HCT116 (cell line): ENCODE data around the gene EXOSC1. TPM values are rescaled to one million over a fixed set of nuclear protein-coding genes. Genes with fewer than 3 reads are reported as not detected.

ENCODE experiments used
- ATAC-seq: fragments of 200-7000 bp; cut with Tn5 transposase; 2 replicates; pipeline ENCODE4 v1.9.1; 2020; ENCODE audit warnings: mild to moderate bottlenecking, moderate library complexity
- BruUV-seq: library from RNA; stranded (reverse); fragments of 400-500 nt; replicated peaks from 2 replicates; lab custom pipeline; 2021; lab: Mats Ljungman, UMichigan
- CTCF ChIA-PET: fragments of 300-600 bp; sonication (Branson Sonifier 250); formaldehyde crosslinking; loops from one replicate; lab custom pipeline; 2021; ENCODE audit warnings: antibody characterized with exemption; lab: Charles Lee
- POLR2A ChIA-PET: fragments of 300-600, 350-600 bp; sonication (Branson Sonifier 250); formaldehyde crosslinking; loops from one replicate; lab custom pipeline; 2021; ENCODE audit warnings: antibody characterized with exemption; lab: Charles Lee
- RAD21 ChIA-PET, 2 experiments: fragments of 300-600 bp; sonication (Branson Sonifier 250); formaldehyde crosslinking; loops; one replicate each; lab custom pipeline; 2023; ENCODE audit warnings: low total read pairs in 2 of 2; ENCODE audit not compliant: uncharacterized antibody in 2 of 2, unreplicated experiment in 2 of 2, low non-redundant PET in 1 of 2; lab: Charles Lee
- DNase-seq: peaks from one replicate; pipeline ENCODE4 v3.0.0-alpha.2; 2010; ENCODE audit warnings: low read depth, low spot score
- H2AFZ ChIP-seq: fragments of 200-600 bp; shearing (Covaris generic), sonication (generic); 2 replicates; pipeline ENCODE4 v1.6.1; 2017; ENCODE audit warnings: low read depth, mixed run types, mixed read lengths, antibody characterized with exemption, low read length; ENCODE audit not compliant: poor library complexity, severe bottlenecking
- H3K27ac ChIP-seq: 2 replicates; pipeline ENCODE4 v1.5.1; 2012; ENCODE audit warnings: low read depth, low read length
- H3K27me3 ChIP-seq: fragments of 200-600 bp; sonication (generic); 2 replicates; pipeline ENCODE4 v1.6.1; 2016; ENCODE audit warnings: mixed run types, low read length, mixed read lengths; ENCODE audit not compliant: insufficient read depth
- H3K36me3 ChIP-seq, 2 experiments: fragments of 200-500 bp in 1 of 2; fragments of 200-600 bp in 1 of 2; sonication (Bioruptor generic) in 1 of 2; sonication (generic) in 1 of 2; 2 replicates each; pipeline versions ENCODE4 v1.5.1 to v1.6.1; 2014 to 2016; ENCODE audit warnings: low read length in 2 of 2, inconsistent platforms in 1 of 2, mixed read lengths in 1 of 2, mixed run types in 1 of 2; ENCODE audit not compliant: insufficient read depth in 2 of 2, control insufficient read depth in 1 of 2
- H3K4me1 ChIP-seq, 2 experiments: fragments of 200-600 bp in 1 of 2; sonication (generic) in 1 of 2; 2 replicates each; pipeline versions ENCODE4 v1.5.1 to v1.6.1; 2012 to 2017; ENCODE audit warnings: low read length in 2 of 2, inconsistent platforms in 1 of 2, mild to moderate bottlenecking in 1 of 2, mixed read lengths in 1 of 2, mixed run types in 1 of 2, moderate library complexity in 1 of 2; ENCODE audit not compliant: insufficient read depth in 2 of 2, control insufficient read depth in 1 of 2
- H3K4me2 ChIP-seq: fragments of 200-600 bp; sonication (generic); 2 replicates; pipeline ENCODE4 v1.6.1; 2017; ENCODE audit warnings: mixed run types, low read length, mixed read lengths
- H3K4me3 ChIP-seq, 2 experiments: fragments of 200-600 bp in 1 of 2; sonication (generic) in 1 of 2; replicated peaks in 1 of 2; 2 replicates each; pipeline ENCODE4 v1.5.1; 2011 to 2016; ENCODE audit warnings: low read length in 2 of 2, control low read depth in 1 of 2, low read depth in 1 of 2, mild to moderate bottlenecking in 1 of 2, mixed read lengths in 1 of 2, mixed run types in 1 of 2
- H3K79me2 ChIP-seq: fragments of 200-600 bp; sonication (generic); 2 replicates; pipeline ENCODE4 v1.6.1; 2017; ENCODE audit warnings: mild to moderate bottlenecking, mixed run types, low read length, moderate library complexity, mixed read lengths; ENCODE audit not compliant: insufficient read depth
- H3K9ac ChIP-seq: fragments of 200-600 bp; sonication (generic); 2 replicates; pipeline ENCODE4 v1.6.1; 2016; ENCODE audit warnings: low read length, mixed read lengths
- H3K9me2 ChIP-seq: fragments of 200-600 bp; sonication (generic), shearing (Covaris generic); 2 replicates; pipeline ENCODE4 v1.6.1; 2017; ENCODE audit warnings: mixed run types, mild to moderate bottlenecking, moderate library complexity; ENCODE audit not compliant: insufficient read depth
- H3K9me3 ChIP-seq, 2 experiments: fragments of 200-500 bp in 1 of 2; fragments of 200-600 bp in 1 of 2; sonication (Bioruptor generic) in 1 of 2; sonication (generic) in 1 of 2; 2 replicates each; pipeline ENCODE4 v1.6.1; 2014 to 2017; ENCODE audit warnings: low read length in 2 of 2, mixed read lengths in 2 of 2, inconsistent platforms in 1 of 2, low read depth in 1 of 2, mild to moderate bottlenecking in 1 of 2, mixed run types in 1 of 2, moderate library complexity in 1 of 2; ENCODE audit not compliant: control insufficient read depth in 1 of 2, insufficient read depth in 1 of 2
- H4K20me1 ChIP-seq: fragments of 200-600 bp; sonication (generic), shearing (Covaris generic); 2 replicates; pipeline ENCODE4 v1.6.1; 2017; ENCODE audit warnings: mixed run types, mild to moderate bottlenecking, moderate library complexity; ENCODE audit not compliant: insufficient read depth
- CBX3 ChIP-seq: IDR thresholded peaks from 2 replicates; pipeline ENCODE4 v1.6.1; 2012; ENCODE audit warnings: low read depth
- CEBPB ChIP-seq: IDR thresholded peaks from 2 replicates; pipeline ENCODE4 v1.6.1; 2012; ENCODE audit warnings: low read depth
- FOSL1 ChIP-seq: IDR thresholded peaks from 2 replicates; pipeline ENCODE4 v1.6.1; 2012; ENCODE audit warnings: low read depth
- JUND ChIP-seq: IDR thresholded peaks from 2 replicates; pipeline ENCODE4 v1.6.1; 2012
- POLR2AphosphoS5 ChIP-seq: IDR thresholded peaks from 2 replicates; pipeline ENCODE4 v1.6.1; 2011; ENCODE audit warnings: mild to moderate bottlenecking, low read depth, low read length, moderate library complexity
- RAD21 ChIP-seq: IDR thresholded peaks from 2 replicates; pipeline ENCODE4 v1.6.1; 2012; ENCODE audit warnings: low read depth, mild to moderate bottlenecking
- SIN3A ChIP-seq: IDR thresholded peaks from 2 replicates; pipeline ENCODE4 v1.6.1; 2012; ENCODE audit warnings: low read depth
- SRF ChIP-seq: IDR thresholded peaks from 2 replicates; pipeline ENCODE4 v1.6.1; 2012; ENCODE audit warnings: low read depth
- TCF7L2 ChIP-seq: IDR thresholded peaks from 2 replicates; pipeline ENCODE4 v1.7.0; 2011; ENCODE audit warnings: borderline replicate concordance, inconsistent platforms; ENCODE audit not compliant: insufficient read depth, insufficient read length; ENCODE audit errors: extremely low read depth
- YY1 ChIP-seq: IDR thresholded peaks from 2 replicates; pipeline ENCODE4 v1.6.1; 2011; ENCODE audit warnings: low read length, low read depth, moderate library complexity, mild to moderate bottlenecking; ENCODE audit not compliant: insufficient replicate concordance; ENCODE audit errors: extremely low read depth
- intact Hi-C: fragments of 100-400 bp; cut with micrococcal nuclease; formaldehyde crosslinking; loops from 2 replicates; pipeline ENCODE4 v1.10.0; 2022
- total RNA-seq: library from RNA; stranded (reverse); gene quantifications from one replicate; pipeline ENCODE4 v1.2.1, GENCODE V29; 2021; ENCODE audit not compliant: unreplicated experiment
- TF ChIP-seq, protein P1 (sequence below), 3 experiments: fragments of 200-600 bp in 1 of 3; sonication (generic) in 1 of 3; IDR thresholded peaks in 2 of 3; conservative IDR thresholded peaks in 1 of 3; 2 replicates each; pipeline ENCODE4 v1.5.1; 2012 to 2017; ENCODE audit warnings: low read depth in 2 of 3, low read length in 2 of 3, antibody characterized with exemption in 1 of 3, borderline replicate concordance in 1 of 3, control low read depth in 1 of 3, mild to moderate bottlenecking in 1 of 3, mixed read lengths in 1 of 3, mixed run types in 1 of 3, moderate library complexity in 1 of 3; ENCODE audit not compliant: insufficient read depth in 1 of 3
- TF ChIP-seq, protein P2 (sequence below): IDR thresholded peaks from 2 replicates; pipeline ENCODE4 v1.6.1; 2012

Gene EXOSC1
- total RNA-seq, 1 experiment from 2014 or later = 38.9 TPM

DNA sequence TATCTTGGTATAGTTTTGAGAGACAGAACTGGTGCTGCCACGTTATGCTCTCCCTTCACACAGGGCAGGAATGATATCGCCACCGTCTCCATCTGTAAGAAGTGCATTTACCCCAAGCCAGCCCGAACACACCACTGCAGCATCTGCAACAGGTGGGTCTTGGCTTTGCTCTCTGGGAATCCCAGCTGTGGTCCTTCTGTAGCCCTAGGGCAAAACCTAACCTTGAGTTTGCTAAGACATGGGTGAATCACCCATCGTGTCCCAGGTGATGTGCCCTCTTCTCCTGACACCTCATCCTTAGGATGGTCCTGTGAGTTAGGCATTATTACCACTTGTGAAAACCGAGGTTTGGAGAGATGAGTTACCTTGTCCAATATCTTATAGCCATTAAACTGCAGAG lies 6.5 kb upstream of the EXOSC1 start:
- peaks cover 20 to 28% of the 10 kb centered on the region in 2 experiments for H3K36me3 ChIP-seq
- CTCF ChIA-PET = no interaction called here
- intact Hi-C loops = no loop called here

DNA sequence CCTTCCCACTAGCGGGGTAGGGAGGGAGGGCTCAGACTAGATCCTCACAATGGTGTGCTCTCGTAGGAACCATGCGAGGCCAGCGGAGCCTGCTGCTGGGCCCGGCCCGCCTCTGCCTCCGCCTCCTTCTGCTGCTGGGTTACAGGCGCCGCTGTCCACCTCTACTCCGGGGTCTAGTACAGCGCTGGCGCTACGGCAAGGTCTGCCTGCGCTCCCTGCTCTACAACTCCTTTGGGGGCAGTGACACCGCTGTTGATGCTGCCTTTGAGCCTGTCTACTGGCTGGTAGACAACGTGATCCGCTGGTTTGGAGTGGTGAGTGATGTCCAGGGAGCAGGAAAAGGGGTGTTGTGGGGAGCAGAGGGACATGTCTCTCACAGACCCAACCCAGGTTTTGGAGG lies 5.8 kb upstream of the EXOSC1 start:
- POLR2A ChIA-PET = no interaction called here
- TF ChIP-seq TCF7L2 = no peak
- TF ChIP-seq, protein P1, sequence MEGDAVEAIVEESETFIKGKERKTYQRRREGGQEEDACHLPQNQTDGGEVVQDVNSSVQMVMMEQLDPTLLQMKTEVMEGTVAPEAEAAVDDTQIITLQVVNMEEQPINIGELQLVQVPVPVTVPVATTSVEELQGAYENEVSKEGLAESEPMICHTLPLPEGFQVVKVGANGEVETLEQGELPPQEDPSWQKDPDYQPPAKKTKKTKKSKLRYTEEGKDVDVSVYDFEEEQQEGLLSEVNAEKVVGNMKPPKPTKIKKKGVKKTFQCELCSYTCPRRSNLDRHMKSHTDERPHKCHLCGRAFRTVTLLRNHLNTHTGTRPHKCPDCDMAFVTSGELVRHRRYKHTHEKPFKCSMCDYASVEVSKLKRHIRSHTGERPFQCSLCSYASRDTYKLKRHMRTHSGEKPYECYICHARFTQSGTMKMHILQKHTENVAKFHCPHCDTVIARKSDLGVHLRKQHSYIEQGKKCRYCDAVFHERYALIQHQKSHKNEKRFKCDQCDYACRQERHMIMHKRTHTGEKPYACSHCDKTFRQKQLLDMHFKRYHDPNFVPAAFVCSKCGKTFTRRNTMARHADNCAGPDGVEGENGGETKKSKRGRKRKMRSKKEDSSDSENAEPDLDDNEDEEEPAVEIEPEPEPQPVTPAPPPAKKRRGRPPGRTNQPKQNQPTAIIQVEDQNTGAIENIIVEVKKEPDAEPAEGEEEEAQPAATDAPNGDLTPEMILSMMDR (IDR thresholded peaks at IDR 0.05 in 2 of 3, conservative IDR thresholded peaks at IDR 0.05 in 1 of 3; ENCODE audit: borderline replicate concordance in 1 of 3, insufficient read depth in 1 of 3, low read depth in 2 of 3, low read length in 2 of 3) = no peak
- TF ChIP-seq YY1 = no peak
- no peak for TF ChIP-seq JUND
- TF ChIP-seq SIN3A = no peak
- no peak for TF ChIP-seq SRF
- TF ChIP-seq CEBPB = no peak
- no peak for TF ChIP-seq RAD21
- TF ChIP-seq, protein P2, sequence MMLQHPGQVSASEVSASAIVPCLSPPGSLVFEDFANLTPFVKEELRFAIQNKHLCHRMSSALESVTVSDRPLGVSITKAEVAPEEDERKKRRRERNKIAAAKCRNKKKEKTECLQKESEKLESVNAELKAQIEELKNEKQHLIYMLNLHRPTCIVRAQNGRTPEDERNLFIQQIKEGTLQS = no peak
- TF ChIP-seq CBX3 = no peak

More for the DNA sequence above, 6.5 kb upstream of the EXOSC1 start:
- no peaks in the 10 kb centered on the region for H3K9me3 ChIP-seq
- no peaks in the 10 kb centered on the region for H3K9me2 ChIP-seq
- H3K27ac ChIP-seq = no peak overlapping the region
- peaks cover under 1 to 2% of the 10 kb centered on the region in 2 experiments for H3K4me1 ChIP-seq
- H3K9ac ChIP-seq = no peak overlapping the region
- H4K20me1 ChIP-seq = no peaks in the 10 kb centered on the region
- no peak overlapping the region for H3K4me2 ChIP-seq
- no peaks in the 10 kb centered on the region for H3K27me3 ChIP-seq
- RAD21 ChIA-PET = no interaction called here
- POLR2A ChIA-PET = no interaction called here
- TF ChIP-seq FOSL1 = no peak
- TF ChIP-seq, protein P1 (IDR thresholded peaks at IDR 0.05 in 2 of 3, conservative IDR thresholded peaks at IDR 0.05 in 1 of 3; ENCODE audit: borderline replicate concordance in 1 of 3, insufficient read depth in 1 of 3, low read depth in 2 of 3, low read length in 2 of 3) = no peak
- TF ChIP-seq, protein P2 = no peak
- TF ChIP-seq JUND = no peak
- TF ChIP-seq POLR2AphosphoS5 = no peak
- no TSS peak for BruUV-seq
- DNase-seq (no peak), ATAC-seq (no peak)
- H2AFZ ChIP-seq = no peak overlapping the region
- peaks cover 28% of the 10 kb centered on the region for H3K79me2 ChIP-seq
- no peak overlapping the region for H3K4me3 ChIP-seq

More for the DNA sequence above, 5.8 kb upstream of the EXOSC1 start:
- ChIA-PET CTCF (no interaction called here), RAD21 (no interaction called here)
- no peaks in the 10 kb centered on the region for H3K9me2 ChIP-seq
- no peak overlapping the region for H3K27ac ChIP-seq
- BruUV-seq = no TSS peak
- no peaks in the 10 kb centered on the region for H3K27me3 ChIP-seq
- no peak overlapping the region for H3K4me3 ChIP-seq
- intact Hi-C loops = no loop called here
- peaks cover 13 to 21% of the 10 kb centered on the region in 2 experiments for H3K36me3 ChIP-seq
- peaks cover 35% of the 10 kb centered on the region for H3K79me2 ChIP-seq
- DNase-seq (no peak), ATAC-seq (no peak)
- H3K4me2 ChIP-seq = no peak overlapping the region
- no peaks in the 10 kb centered on the region for H3K9me3 ChIP-seq
- no peak overlapping the region for H2AFZ ChIP-seq
- H3K9ac ChIP-seq = no peak overlapping the region
- H4K20me1 ChIP-seq = no peaks in the 10 kb centered on the region
- peaks cover 6 to 9% of the 10 kb centered on the region in 2 experiments for H3K4me1 ChIP-seq
